Measurements from ENCODE around the gene ECSCR.

DNA sequence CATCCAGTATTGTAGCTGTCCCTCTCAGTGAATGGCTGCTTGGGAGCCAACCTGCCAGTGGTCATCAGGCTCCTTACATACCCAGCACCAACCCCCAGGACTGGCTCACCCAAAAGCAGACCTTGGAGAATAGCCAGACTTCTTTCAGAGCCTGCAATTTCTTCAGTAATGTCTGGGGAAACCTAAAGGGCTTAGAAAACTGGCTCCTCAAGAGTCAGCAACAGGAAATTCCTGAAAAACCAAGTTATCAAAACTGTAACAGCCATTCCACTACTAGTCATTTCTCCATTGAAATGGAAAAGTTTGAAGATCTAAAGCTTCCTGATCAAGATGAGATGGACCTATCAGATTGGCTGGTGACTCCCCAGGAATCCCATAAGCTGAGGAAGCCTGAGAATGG, 32.3 kb upstream of the ECSCR start:
- TF ChIP-seq, protein P1, sequence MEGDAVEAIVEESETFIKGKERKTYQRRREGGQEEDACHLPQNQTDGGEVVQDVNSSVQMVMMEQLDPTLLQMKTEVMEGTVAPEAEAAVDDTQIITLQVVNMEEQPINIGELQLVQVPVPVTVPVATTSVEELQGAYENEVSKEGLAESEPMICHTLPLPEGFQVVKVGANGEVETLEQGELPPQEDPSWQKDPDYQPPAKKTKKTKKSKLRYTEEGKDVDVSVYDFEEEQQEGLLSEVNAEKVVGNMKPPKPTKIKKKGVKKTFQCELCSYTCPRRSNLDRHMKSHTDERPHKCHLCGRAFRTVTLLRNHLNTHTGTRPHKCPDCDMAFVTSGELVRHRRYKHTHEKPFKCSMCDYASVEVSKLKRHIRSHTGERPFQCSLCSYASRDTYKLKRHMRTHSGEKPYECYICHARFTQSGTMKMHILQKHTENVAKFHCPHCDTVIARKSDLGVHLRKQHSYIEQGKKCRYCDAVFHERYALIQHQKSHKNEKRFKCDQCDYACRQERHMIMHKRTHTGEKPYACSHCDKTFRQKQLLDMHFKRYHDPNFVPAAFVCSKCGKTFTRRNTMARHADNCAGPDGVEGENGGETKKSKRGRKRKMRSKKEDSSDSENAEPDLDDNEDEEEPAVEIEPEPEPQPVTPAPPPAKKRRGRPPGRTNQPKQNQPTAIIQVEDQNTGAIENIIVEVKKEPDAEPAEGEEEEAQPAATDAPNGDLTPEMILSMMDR (IDR thresholded peaks at IDR 0.05) = no peak
- no peak for TF ChIP-seq POLR2A (IDR thresholded peaks at IDR 0.05)
- no peak for TF ChIP-seq POLR2AphosphoS5 (IDR thresholded peaks at IDR 0.05; ENCODE audit: insufficient read depth in 1 of 2, low read depth in 1 of 2)

All from vagina (tissue), 2 donors.